NCI-H446 treated with DMSO at 0.1 percent for 48 hours (cell line): ENCODE results near the gene OVCA2.

Experiments used
- DNase-seq: peaks from one replicate; lab custom pipeline; 2025; lab: John Stamatoyannopoulos, UW

OVCA2 gene

DNA sequence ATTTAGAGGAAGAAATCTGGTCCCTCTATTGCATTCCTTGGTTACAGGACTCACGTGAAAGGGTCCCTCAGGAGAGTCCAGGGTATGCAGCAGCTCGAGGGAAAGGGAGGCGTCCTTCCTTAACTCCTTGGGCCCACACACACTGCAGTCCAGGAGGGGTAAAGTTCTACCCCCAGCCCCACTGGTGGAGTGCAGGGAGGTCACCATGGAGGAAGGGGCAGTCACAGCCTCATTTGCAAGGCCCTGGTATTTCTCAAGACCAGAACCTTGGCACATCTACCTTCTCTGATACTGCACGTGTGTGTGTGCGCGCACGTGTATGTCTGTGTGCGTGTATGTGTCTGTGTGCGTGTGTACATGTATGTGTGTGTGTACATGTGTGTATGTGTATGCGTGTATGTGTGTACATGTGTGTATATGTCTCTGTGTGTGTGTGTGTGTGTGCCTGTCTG, 24.2 kb downstream of the OVCA2 start:
- DNase-seq, result no peak

- no peak for DNase-seq
These were observed 25.3 kb downstream of the OVCA2 start for GRCh38 chr17:2067048-2067561.

GRCh38 chr17:2067608-2068024, 25.8 kb downstream of the OVCA2 start:
- no peak for DNase-seq

DNA sequence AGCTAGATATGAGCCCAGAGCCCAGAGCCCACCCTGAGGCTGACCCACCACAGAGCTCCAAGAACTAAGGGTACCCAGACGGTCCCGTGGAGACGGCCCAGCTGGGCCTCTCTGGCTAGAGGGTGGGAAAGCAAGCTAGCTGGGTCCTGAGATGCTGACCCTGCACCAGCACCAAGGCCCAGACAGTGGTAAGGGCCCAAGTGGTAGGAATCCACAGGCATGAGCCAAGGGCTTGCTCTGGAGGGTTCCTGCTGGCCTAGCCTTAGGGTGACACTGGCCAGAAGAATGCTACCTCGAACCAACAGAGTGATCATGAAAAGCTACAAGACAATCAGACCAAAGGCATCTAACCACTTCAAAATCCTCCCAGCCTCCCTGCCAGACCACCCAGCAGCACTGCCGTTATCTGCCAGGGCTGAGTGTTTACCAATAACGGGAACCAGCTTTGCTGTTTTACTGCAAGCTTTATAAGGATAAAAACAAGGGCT, 26.3 kb downstream of the OVCA2 start:
- DNase-seq, result no peak

DNA sequence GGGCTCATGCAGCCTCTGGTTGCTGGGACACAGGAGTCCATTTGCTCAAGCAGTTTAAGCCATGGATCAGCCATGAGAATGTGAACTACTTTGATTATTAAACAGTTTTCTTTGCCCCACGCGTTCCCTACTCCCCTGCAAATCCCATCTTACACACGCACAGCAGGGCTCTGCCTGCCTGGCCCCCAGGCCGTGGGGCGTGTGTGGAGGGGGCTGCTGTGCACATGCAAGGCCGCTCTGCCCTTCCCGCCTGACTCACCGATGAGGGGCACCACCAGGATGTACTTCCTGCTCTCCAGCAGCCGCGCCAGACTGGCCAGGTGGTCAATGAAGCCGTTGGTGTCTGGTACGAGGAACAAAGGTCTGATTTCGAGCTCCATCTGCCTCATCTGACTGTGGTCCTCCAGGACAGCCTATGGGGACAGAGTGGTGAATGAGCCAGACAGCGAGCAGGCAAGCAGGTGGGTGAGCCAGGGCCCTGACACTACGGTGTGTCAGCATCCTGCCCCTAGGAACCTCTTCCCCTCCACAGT, 26.8 kb downstream of the OVCA2 start:
- DNase-seq, result no peak

DNA sequence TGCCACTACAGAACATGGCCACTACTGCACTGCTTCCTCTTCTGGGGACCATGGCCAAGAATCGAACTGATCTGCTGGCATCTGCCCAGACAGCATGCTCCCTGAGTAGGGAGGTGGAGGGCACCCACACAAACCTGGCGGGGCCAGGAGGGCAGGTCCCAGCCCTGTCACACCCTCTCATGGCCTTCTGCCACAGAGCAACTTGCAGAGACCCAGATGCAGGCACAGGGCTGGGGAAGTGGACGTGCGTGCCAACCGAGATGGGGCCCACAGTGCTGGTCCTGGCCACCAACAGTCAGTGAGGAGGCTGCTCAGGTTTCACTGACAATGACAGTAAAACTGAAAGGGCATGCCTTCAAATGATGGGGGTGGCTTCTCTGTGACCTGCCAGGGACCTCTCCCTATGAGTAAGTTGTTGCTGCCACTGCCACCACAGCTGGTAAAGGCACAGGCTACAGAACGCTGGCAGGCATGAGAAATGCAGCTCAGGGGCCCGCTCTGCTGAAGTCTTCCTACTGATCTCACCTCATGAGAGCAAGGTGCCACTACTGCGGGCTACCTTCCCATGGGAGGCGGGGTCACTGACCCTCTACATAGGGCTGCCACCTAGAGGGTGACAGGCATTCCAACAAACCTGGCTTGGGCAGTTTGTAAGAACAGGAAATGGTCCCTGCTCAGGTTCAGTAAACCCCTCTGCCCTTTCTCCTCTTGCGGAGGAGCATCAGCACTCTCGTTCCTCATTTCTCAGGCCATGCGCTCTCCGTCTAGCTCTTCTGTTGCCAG, 28.6 kb downstream of the OVCA2 start:
- DNase-seq, result no peak

GRCh38 chr17:2071024-2071385, 29.2 kb downstream of the OVCA2 start:
- DNase-seq, result no peak

GRCh38 chr17:2071455-2072281, 29.8 kb downstream of the OVCA2 start:
- DNase-seq, result no peak

DNA sequence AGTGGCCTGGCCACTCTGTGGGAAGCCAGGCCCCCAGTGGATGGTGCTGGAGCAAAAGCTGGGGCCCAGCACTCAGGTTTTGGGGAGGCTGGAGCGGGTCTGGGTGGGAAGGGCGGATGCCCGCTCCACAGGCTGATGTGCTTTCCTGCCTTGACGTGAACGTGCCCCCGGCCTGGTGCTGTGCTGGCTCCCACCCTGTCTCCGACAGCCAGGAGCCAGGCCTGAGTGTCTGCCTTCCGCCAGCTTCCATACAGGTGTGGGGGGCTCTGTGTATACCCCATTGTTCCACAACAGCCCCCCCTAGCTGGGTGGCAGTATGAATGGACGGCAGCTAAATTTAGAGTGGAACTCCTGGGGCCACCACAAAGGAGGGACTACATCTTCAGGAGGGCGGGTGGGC, 33.1 kb downstream of the OVCA2 start:
- no peak for DNase-seq

DNA sequence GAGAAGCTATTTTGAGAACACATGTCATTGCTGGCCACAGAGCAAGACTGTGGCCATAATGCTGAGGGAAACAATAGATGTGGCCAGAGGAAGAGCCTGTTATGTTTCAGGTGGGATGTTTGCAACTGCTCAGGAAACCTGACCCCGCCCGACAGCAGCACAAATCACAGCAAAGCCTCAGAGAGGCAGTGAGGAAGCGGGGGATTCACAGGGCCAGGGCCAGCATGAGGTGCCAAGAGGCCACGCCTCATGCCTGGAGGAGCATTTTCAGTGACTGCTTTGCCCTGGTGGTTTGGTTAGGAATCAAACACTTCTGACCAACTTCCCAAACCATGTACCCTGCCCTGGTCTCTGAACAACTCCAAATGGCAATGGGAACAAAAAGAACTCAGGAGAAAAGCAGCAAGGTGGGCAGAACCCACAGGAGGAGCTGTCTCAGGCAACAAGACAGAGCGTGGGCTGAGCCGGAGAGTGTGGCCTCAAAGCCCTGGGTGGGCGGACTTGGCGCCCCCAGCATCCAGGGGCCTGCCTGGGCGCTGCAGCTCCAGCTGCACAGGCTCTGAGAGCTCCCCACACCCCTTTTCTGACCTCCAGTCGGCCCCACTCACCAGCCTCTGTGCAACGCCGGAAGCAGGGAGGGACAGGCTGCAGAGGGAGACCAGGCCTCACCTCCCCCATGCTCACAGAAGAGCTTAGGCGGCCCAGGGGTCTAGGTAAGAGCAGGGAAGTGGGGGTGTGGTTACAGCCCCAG, 33.7 kb downstream of the OVCA2 start:
- no peak for DNase-seq

- no peak for DNase-seq
These were observed 34.5 kb downstream of the OVCA2 start for GRCh38 chr17:2076087-2076984.

- DNase-seq, result no peak
These were observed 35.2 kb downstream of the OVCA2 start for GRCh38 chr17:2077040-2077439.

DNA sequence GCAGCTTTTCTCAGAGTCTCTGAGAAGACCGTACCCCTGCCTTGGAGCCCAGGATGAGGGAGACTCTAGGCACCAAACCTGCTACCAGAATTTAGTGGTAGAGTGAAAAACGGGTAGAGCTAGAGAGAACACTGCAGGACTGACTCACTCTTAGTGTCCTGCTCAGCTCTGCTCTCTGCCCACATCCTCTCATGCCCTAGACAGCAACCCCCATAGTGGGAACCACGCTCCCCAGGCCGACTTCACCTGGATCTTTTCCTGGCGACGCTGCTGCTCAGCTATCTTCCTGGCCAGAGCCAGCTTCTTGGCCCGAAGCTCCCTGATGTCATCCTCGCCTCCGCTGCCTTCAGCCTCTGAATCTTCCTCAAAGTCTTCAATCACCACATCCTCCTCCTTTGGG, 39.7 kb downstream of the OVCA2 start:
- no peak for DNase-seq

DNA sequence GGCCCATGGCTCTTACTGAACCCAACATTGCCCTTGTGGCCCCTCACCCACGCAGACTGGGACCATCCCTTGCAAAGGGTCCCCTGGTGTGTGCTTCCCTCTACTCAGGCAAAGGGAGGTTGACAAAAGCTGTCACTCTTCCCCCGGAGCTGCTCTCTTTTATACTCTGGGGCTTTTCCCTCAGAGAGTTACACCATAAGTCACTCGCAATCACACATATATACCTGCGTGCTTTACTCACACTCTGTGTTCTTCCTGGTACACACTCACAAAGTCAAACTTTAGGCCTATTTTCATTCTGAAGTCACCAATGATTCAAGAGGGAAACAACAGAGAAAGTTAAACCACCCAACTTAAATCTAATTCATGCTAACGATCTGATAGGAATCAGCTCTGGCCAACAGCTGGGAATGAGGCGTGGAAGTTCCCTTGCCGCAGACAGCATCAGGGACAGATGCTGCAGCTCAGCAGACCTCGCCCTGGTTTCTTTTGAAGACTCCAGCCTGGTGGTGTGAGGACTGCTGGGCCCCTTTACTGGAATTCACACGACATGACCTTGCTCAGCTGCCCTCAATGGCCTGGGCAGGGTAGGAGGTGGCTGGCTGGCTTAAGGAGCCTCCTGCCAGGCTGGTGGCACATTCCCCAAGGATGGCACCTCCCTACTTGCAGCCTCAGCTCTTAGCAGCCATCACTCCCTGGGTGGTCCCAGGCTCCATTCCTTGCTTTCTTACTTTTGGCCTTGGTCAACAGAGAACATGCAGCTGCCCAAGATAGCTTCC, 40.4 kb downstream of the OVCA2 start:
- no peak for DNase-seq

DNA sequence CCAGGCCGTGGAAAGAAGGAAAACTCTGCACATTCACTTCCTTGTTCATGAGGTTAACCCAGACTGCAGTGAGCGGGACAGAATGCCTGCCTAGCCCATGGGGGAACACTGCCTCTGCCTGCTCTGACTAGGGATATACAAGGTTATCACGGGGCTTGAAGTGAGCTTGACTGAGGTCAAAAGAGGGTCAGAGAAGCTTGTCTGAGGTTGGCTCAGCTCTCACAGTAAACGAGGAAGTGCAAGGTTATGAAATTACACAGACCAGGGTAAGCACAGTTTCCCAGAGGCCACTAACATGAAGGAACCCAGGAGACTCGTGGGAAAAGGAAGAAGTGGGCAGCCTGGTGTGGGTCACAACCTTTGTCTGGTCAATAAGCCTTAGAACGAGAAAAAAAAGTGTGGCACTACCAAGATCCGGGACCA, 41.8 kb downstream of the OVCA2 start:
- no peak for DNase-seq

DNA sequence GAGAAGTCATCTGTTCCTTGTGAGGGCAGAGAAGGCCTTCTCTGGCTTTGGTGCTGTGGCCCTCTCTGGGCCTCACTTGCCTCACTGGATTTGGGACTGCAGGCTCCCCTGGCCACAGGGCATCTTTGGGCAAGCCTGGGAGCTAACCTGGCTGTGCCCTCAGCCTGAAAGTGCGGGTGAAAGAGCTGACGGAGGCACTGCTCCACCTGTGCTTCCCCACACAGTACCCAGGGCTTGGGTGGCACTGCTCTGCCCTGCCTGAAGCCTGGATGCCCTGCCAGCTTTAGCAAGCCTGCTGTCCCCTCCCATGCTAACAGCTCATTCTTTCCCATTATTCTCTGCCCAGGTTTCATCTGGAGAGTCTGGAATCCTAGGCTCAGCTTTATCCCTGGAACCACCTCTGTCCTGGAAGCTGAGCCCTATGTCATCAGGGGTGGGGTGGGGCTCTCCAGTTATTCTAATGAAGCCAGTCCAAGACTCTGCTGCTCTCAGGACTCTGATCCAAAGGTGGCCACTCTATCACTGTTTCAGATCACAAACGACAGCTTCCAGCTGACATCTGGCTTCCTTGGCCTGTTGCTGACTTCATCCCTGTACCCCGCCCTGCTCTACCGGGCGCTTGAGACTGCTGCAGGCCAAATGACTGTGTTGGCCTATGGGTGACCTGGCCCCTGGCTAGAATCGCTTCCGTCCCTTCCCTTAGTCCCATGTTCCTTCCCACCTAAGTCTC, 42.4 kb downstream of the OVCA2 start:
- no peak for DNase-seq

GRCh38 chr17:2084766-2085647, 43.2 kb downstream of the OVCA2 start:
- no peak for DNase-seq

GRCh38 chr17:2085648-2085949, 43.8 kb downstream of the OVCA2 start:
- no peak for DNase-seq

DNA sequence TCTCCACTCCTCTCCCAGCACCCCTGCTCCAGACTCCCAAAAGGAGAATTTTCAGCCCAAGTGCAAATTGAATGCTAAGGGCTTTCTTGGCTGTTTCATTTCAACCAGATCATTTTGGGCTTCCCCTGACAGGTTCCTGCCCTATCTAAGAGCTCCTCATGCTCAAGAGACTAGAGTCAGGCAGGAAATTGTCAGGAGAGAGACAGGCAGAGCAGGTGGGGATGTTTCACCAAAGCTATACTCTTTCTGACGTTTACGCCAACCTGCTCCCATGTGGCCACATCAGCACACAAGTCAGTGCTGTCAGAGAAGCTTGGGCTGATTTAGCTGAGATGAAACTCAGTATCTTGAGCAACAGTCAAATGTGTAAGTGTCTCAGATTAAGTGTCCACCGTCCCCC, 44.5 kb downstream of the OVCA2 start:
- DNase-seq, result no peak
